Dedifferentiated amniotic fluid mesenchymal stem cell (primary cell): ENCODE measurements around the gene PDE4D.
"Not testable (repeated sequence)": the region's sequence is repeated elsewhere in the genome, so short reads cannot be mapped to it uniquely, and the experiment has no call there.

ENCODE experiments used
- DNase-seq: peaks from one replicate; pipeline ENCODE4 v3.0.0-alpha.2; 2016; ENCODE audit errors: extremely low spot score

PDE4D gene

DNA sequence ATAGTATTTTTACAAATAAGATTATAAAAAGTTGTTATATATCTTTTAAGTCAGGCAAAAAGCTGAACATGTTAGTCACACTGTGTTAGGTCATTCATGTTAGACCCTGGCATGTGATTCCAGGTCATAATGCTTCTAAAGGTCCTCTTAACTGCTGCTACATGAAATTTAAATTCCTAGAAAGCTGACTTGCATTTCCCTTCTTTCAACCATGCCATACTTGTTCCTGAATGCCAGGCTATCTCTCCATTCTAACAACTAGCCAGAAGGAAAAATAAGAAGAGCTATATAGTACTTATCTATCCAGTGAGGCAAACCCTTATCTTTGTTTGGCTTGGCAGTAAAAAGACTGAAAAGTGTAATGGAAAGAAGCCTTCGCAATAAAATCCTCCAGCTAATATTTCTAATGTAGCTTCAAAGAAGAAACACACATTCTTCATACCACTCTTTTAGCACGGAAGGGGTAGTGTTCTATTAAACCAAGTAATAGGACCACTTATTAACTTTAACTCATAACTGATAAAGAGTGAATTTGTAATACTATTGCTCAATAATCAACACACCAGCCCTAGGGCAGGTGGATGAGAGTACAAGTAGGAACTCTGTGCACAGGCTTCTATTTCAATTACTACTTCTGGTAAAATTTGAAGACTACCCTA, 310.2 kb downstream of the PDE4D start:
- DNase-seq: no peak

DNA sequence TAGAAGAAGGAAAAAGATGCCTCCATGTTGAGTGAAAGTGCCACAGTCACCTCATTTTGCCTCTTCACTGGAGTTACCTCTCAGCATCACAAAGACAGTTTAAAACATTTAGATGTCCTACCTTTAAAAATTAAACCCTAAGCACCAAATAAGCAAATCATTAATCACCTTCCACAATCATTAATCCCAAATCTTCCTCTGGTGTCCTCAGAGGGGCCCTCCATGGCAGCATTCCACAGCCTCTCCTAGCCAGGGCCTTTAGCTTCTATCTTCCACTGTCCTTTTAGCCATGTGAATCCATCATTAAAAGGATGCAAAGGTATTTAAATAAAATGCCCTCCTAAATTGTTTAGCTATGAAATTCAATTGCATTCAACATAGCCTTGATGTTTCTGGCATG, 310.8 kb downstream of the PDE4D start:
- DNase-seq: no peak

DNA sequence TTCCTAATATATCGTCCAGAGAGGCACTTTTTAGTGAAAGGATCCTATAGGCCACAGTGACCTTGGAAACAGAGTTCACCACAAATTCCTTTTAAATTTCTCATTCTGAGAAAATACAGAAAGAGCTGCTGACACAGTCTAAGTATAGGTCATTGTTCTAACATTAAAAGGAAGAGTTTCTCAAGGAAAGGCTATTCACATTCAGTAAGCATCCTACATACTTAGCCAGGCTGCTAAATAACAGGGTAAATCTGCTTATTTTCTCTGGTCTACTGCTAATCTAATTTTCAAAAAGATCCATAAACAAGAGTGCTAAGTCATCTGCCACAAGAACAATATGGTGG, 313.7 kb downstream of the PDE4D start:
- DNase-seq: no peak

DNA sequence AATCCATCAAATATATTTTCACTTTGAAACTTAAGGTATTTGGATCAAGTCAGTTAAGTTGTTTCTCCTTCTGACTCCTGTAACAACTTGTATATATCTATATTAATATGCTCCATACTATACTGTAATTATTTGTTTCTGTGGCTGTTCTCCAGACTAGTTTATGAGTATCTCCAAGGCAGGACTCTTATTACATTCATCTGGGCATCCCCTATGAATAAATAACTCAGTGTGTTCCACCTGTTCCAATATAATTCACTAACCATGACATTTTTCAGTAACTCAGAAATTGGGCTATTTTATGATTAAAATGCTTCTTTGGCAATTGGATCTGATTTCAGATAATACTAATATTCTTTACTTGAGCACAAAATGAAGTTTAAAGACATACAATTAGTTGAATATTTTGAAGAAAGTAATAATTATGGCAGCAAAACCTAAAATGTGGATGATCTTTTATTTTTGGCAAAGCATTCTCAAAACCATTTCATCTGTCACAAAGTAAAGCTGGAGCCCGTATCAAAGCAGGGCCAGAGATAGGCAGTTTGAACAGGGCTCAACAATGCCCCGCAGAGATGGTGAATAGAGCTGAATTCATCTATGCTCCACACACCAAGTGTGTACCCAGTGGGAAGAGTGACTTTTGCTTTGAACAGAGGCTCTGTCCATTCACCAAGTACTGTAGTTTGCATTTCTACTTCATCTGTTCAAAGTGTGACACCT, 314.3 kb downstream of the PDE4D start:
- no peak for DNase-seq

DNA sequence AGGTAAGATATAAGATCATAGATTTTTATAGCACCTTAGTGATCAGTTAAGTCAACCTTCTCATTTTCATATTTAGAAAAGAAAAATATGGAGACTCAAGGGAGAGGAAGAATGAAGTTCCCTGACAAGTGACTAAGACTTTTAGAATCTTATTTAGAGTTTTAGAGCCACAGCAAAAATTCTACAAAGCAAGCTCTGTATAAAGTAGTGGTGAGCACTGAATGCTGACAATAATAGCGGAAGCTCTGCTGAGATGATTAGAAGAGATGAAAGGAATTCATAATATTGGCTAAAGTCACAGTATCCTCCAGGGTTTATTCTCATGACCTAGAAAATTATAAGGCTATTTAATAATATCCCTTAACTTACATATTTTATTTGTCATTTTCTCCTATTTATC, 316.0 kb downstream of the PDE4D start:
- DNase-seq: no peak

DNA sequence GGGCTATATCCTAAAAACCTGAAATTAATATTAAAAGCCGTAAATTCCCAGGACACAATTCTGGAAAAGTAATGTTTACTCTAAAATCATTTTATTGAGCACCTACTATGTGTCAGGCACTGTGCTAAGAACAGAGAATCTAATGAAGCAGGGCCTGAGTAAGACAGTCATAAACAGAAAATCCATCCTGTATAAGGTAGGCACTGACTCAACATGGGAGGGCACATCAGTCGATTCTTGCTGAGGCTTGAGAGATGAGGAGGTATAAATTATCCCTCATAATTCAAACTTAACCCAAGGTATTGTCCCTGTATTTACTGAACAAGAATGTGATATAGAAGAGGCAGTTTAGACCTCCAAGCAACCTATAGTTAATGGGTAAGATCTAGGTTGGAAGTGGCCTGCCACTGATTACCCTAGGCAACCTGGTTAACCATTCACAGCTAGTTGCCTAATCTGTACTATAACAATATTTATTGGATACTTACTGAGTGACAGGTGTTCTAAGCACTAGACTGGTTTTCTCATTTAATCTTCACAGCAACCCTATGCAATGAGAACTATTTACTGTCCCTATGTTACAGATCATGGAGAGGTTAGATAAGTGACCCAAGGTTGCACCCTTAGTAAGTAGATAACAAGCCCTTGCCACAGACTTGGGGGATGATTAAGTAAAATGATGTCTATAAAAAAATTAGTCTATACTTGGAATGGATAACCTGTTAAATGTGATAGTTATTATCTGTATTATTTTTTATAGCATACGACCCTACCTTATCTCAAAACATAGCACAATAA, 317.7 kb downstream of the PDE4D start:
- DNase-seq: no peak

DNA sequence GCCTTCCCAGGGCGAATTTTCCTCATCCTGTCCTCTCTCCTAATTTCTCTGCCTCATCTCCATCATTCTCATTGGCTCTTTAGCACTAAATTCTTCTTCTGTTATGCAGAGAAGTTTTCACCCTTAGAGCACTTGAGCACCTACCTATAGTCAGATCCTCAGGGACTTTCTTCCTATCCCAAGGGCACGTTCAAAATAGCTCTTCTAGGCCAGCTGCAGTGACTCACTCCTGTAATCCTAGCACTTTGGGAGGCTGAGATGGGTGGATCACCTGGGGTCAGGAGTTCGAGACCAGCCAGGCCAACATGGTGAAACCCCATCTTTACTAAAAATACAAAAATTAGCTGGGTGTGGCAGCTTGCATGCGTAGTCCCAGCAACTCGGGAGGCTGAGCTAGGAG, 320.0 kb downstream of the PDE4D start:
- not testable (repeated sequence) for DNase-seq

DNA sequence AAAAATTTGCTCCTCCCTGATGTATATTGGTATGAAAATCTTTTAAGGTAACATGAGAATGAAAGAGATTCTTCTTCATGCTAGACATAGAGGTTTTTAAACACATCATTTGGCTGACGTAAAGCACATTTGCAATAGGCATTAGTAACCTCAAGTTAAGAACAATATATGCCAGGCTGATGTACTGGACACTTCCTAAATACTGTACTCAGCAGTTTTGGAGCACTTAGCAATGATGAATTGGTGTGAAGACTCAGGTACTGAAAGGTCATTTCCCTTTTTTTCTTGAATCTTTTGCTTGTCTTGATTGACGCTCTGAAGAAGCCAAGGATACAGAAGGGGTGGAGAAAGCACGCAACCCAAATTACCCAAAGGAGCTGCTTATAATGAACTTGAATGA, 322.5 kb downstream of the PDE4D start:
- DNase-seq: no peak

DNA sequence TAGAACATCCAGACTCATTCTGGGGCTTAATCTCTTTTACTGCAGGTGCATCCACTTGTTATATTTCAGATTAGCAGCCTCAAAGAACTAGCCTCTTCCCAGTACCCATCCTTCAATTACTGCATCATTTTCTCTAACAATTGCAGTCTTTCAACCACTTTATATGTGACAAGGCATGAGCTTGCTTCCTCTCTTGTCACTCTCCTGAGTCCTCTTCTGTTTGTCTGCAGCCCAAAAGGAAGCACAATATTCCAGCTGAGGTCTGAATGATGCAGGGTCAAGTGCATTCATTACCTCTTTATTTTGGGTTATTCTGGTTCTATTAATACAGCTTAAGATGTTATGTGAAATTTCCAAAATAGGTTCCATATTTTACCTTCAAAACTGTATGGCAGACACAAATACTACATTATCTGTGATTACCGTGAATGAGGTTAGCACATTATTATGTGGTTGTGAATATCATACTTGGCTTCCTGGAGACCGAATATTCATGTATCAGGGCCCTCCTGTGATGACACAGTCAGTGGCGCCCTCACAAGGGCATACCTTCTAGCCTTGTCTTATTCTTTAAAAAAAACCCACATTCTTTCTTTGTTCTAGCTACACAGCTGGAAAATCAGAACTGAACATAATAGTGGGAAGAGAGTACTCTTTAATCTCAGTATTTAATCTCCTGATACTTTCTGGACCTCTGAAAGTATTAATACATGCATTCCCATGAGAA, 323.8 kb downstream of the PDE4D start:
- DNase-seq: no peak

DNA sequence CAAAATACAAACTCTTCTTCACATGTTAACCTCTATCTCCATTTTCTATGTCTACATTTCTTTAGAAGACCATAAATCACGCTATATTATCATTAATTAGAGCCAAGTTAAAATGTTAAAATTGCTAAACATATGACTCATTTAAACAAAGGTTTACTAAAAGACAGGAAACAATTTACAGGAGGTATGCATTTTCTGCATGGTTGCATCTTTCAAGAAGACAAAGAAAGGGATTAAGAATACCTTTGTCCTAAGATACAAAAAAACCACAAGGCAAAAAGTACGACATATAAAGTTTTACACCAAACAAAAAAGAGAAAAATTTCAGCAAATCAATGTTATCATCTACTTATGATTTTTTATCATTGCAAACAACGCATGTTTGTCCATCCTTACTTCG, 324.4 kb downstream of the PDE4D start:
- DNase-seq: no peak

DNA sequence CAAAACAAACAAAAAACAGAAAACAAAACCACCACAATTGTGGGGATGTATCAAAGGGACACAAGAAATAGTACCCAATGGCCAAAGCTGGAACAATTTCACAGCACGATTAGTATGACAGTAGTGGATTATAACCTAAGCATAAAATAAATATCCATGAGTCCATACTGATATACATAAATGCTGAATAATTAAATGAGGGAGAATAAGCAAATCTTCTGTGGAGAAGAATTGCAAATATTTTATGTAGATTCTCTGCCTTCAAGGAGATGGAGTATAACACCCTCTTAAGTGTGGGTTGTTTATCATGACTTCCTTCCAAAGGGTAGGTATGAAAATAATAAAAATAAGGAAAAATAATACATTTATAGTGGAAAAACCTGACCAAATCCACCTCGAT, 325.4 kb downstream of the PDE4D start:
- no peak for DNase-seq

DNA sequence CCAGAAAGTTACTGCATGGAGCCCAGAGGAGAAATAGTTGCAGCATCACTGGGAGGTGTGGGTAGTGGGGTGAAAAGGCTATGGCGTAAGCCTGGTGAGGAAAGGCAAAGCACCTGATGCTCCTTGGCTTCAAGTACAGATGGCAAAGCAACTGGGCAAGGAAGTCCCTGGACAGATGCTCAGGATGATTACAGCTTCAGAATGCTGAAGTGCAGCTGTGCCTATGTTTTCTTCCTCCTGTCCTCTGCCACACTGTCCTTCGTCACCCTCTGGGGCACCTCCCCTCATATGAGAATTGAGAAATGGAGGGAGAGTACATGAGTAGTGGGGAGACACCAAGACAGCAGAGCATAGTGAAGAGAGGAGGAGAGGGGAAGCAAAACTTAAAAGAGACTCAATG, 328.0 kb downstream of the PDE4D start:
- DNase-seq: no peak

DNA sequence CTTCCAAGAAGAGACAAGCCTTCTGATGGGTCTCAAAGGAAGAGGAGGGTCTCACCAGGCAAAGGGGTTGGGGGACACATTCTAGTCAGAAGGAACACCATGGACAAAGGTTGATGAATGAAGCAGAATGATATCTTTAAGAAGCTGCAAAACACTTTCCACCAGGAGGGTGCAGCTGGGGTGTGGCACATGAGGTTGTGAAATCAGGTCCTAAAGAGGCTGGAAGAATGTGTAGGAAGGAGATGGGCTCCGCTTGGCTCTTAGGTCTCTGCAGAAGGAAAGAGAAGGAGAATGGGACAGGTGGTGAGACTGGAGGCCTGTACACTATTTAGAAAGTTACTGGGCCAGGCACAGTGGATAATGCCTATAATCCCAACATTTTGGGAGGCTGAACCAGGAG, 328.6 kb downstream of the PDE4D start:
- no peak for DNase-seq

DNA sequence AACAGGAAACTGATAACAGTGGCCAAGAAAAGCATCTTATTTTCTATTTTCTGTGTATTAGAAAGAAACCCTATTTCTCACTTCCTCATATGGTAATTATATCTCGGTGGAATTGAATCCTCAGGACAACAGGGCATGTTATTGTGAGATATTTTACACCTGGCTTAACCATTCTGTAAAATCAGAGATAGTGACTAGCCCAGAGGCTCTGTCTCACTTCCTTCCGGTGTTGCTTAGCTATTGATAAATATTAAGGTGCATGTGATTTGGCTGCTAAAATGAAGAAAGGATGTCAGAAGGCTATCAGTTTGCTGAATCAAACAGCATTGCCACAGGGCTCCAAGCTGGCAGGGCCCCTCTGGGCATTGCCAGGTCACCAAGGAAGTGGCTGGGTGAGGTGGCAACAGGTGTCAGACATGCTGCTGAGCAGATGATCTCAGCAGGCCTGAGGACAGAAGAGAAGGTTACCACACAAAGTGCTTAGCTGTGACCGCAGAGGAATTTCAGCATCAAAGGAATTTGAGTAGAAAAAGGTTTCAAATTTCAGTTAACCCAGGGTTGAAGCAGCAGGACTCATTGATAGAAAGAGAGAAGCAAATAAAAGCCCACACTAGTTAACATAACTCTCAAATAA, 330.7 kb downstream of the PDE4D start:
- no peak for DNase-seq

DNA sequence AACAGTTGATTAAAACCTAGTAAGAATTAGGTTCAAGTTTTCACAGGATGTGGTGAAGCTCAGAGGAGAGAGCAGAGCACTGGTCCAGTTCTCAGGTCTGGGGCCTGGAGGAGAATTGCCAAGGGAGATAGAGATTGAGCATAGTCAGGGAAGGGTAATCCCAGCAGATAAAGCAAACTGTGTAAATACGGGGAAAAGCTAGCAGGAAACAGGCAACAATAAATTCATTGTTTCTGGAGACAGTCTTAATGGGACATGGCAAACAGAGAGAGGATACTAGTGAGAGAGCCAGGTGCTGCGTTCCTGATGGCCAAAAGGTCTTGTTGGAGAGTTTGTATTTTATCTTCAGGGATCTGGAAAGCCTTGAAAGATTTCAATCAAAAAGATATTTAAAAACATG, 333.0 kb downstream of the PDE4D start:
- no peak for DNase-seq

DNA sequence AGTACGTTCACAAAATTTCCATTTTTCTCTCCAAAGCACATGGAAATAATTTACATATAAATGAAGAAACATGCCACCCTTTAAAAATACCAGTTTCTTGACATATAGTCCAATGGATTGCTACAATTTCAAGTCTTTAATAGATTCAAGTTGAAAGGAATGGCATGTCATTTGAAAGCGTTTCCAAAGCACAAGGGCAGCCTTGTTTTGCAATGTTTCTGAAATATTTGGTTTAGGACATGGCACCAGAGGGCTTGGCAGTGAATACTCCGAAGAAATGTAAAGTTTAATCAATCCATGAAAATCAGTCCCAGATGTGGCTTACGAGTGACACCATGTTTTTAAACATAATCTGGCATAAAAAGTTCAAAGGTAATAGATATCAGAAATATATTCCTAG, 333.7 kb downstream of the PDE4D start:
- no peak for DNase-seq

DNA sequence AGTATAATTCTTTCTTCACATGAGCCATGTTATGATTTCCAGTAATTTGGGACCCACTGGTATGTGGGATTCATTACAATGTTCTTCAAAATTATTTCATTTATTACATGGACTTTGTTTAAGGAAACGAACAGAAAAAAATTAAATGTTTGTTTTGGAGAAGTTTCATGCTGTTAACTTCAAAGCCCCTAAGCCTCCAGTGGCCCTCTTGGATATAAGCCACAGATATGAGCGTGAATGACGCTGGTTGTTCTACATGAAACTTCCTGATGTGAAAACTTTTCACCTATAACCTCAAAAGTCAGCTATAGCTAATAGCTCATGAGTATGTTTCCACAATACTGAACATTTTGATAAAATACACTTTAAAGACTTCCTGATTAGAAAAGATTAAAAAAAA, 334.2 kb downstream of the PDE4D start:
- DNase-seq: no peak

DNA sequence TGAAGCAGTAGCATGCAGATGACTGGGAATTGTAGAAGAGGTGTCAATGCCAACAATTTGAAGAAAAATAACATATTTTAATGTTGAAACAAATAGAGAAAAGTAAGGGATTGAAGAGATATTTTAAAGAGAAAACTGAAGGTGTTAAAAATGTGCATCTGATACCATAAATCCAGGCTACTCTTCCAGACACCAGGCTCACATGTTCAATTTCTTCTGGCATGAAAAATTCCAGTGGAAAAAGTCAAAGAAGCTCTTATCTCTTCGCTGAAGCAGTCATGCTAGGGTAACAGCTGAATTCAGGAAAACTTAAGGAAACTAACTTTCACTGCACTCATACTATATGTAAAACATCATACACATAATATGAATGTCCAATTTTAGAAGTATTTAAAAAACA, 335.0 kb downstream of the PDE4D start:
- no peak for DNase-seq

DNA sequence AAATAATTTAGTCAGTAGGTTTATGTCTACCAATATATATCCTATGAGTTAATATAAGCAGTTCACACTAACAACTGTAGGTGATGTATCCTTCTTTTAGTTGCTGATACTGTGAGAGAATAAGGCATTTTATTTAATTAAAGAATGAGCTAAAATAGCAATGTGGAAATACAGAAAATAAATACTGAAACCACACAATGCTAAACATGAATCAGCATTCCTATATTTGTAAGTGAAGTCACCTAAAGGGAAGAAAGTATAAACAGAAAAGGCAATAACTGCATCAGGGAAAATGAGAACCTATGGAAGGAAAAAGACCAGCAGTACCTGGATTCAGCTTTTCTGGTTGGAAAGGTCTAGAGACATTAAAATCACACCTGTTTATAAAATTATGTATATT, 336.0 kb downstream of the PDE4D start:
- DNase-seq: no peak

DNA sequence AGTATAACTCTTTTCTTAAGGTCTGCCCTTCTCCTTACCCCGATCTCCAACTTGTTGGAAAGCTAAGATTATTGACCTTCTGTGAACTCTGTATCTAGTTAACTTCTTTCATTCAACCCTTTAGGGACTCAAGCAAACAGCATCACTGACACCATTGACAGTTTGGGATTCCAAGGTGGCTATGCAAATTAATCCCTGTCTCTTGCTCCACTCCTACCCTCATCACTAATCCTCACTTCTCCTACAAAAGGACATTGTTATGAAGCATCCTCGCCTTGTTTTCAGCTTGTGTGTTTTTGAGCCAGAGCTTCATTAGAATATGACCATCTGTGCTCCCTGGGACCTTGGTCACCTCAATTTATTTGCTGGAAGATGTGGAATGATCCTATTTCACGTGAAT, 337.9 kb downstream of the PDE4D start:
- DNase-seq: no peak

DNA sequence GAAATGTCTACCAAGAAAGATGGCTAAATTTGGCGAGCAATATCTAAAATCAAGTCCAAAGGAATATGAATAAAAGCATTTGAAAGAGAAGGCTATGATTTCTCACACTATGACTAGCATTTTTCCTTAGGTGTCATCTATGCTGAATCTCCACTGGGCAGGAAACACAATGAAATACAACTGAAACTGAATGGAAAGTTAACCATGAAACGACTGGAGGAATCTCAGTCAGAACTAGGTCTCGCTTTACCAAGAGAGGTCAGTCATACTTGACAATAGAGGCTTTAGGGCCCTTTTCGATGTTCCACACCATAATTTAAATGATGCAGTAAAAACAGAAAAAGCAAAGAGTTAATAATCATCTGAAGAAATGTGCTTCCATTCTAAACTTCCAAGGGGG, 339.0 kb downstream of the PDE4D start:
- DNase-seq: no peak

DNA sequence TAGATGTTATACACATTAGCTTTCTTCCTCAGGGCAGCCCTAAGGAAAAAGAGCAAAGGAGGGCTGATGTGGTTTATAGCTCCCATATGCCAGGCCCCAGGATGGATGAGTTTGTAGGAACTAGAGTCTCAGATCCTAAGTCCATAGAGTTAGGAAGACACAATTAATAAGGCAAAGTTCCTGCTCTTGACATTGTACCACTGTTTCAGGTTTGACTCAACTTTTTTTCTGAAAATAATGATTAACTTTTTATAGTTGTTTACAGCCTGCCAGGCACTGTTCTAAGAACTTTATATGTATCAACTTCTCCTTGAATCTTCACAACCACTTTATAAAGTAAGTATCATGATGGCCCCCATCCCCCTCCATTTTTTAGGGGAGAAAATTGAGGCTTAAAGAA, 339.5 kb downstream of the PDE4D start:
- no peak for DNase-seq
